Astrocyte of the spinal cord (primary cell): ENCODE results near the gene SLC1A4.

Experiments
- DNase-seq: peaks from one replicate; pipeline ENCODE4 v3.0.0; 2011; ENCODE audit warnings: low read depth, low spot score
- H3K4me3 ChIP-seq: 2 replicates; pipeline ENCODE4 v1.5.1; 2011; ENCODE audit warnings: low read depth, mild to moderate bottlenecking, low read length, moderate library complexity
- in situ Hi-C: cut with HindIII; loops from 2 replicates; pipeline ENCODE4 v1.10.0; 2017; ENCODE audit warnings: low sequenced_read_pairs
- TF ChIP-seq, protein P1 (sequence below): IDR thresholded peaks from 2 replicates; pipeline ENCODE4 v1.5.1; 2012; ENCODE audit warnings: low read depth, mild to moderate bottlenecking, low read length, inconsistent platforms

The SLC1A4 gene

GRCh38 chr2:65070856-65071255 lies 81.7 kb downstream of the SLC1A4 start:
- DNase-seq: no peak
- in situ Hi-C loops: no loop called here

GRCh38 chr2:65071499-65072180 lies 82.4 kb downstream of the SLC1A4 start:
- no peak overlapping the region for H3K4me3 ChIP-seq
- TF ChIP-seq, protein P1, sequence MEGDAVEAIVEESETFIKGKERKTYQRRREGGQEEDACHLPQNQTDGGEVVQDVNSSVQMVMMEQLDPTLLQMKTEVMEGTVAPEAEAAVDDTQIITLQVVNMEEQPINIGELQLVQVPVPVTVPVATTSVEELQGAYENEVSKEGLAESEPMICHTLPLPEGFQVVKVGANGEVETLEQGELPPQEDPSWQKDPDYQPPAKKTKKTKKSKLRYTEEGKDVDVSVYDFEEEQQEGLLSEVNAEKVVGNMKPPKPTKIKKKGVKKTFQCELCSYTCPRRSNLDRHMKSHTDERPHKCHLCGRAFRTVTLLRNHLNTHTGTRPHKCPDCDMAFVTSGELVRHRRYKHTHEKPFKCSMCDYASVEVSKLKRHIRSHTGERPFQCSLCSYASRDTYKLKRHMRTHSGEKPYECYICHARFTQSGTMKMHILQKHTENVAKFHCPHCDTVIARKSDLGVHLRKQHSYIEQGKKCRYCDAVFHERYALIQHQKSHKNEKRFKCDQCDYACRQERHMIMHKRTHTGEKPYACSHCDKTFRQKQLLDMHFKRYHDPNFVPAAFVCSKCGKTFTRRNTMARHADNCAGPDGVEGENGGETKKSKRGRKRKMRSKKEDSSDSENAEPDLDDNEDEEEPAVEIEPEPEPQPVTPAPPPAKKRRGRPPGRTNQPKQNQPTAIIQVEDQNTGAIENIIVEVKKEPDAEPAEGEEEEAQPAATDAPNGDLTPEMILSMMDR: peak; percentile 45
- DNase-seq: no peak

More at GRCh38 chr2:65070856-65071255, 81.7 kb downstream of the SLC1A4 start:
- TF ChIP-seq, protein P1: no peak
- H3K4me3 ChIP-seq: no peak overlapping the region

DNA sequence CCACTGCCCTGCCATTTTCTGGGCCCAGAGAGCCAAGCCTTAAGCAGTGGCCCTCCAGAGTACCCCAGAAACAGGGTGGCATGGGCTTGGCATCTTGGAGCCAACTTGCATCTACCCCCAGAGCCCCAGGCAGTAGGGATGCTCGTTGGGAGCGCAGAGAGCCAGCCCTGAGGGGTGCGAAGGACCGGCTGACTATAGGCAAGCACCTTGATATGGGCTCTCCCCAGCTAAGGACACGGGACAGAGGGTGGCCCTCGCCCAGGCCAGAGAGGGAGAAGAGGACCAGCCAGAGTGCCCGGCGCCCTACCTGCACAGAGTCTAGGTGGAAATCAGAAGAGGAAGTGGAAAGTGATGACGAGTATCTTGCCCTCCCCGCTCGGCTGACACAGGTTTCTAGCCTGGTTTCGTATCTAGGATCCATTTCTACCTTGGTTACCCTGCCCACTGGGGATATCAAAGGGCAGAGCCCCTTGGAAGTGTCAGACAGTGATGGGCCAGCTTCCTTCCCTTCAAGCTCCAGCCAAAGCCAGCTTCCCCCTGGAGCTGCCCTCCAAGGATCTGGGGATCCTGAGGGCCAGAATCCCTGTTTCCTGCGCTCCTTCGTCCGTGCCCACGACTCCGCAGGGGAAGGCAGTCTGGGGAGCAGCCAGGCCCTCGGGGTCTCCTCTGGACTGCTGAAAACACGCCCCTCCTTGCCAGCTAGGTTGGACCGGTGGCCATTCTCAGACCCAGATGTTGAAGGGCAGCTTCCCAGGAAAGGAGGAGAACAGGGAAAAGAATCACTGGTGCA lies 83.2 kb downstream of the SLC1A4 start:
- no peak for DNase-seq
- no peak overlapping the region for H3K4me3 ChIP-seq
- in situ Hi-C loops: no loop called here
- TF ChIP-seq, protein P1: no peak

More at GRCh38 chr2:65071499-65072180, 82.4 kb downstream of the SLC1A4 start:
- in situ Hi-C loops: no loop called here
